Measurements from ENCODE around the gene TET3. TPM values are rescaled to one million over a fixed set of nuclear protein-coding genes. Genes with fewer than 3 reads are reported as not detected.

TET3 gene
- total and polyA plus RNA-seq, 9 of the 15 experiments (the other 6 are each of a cell fraction or from before 2014, with no cell fraction given): 0.35 to 16.3 (median 5.5) TPM

DNA sequence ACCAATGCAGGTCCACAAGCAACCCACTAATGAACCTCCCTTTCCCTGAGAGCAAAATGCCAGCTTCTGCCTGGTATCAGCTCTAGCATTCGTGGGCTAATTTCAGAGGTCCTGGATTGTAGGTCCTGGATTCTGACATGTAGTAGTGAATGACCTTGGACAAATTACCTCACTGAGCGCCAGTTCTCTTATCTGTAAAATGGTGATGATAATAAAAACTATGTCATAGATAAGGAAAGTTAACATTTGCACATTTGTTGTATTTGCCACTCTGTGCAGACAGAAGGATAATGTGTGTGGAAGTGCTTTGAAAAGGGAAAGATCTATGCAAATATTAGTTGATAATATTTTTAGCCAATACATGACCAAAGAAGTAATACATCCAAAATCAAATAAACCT is 4.1 kb upstream of the TET3 start (continued):
- TF ChIP-seq, protein P1, sequence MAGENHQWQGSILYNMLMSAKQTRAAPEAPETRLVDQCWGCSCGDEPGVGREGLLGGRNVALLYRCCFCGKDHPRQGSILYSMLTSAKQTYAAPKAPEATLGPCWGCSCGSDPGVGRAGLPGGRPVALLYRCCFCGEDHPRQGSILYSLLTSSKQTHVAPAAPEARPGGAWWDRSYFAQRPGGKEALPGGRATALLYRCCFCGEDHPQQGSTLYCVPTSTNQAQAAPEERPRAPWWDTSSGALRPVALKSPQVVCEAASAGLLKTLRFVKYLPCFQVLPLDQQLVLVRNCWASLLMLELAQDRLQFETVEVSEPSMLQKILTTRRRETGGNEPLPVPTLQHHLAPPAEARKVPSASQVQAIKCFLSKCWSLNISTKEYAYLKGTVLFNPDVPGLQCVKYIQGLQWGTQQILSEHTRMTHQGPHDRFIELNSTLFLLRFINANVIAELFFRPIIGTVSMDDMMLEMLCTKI (IDR thresholded peaks at IDR 0.05; ENCODE audit: partially characterized antibody): no peak
- TF ChIP-seq KDM4B (IDR thresholded peaks at IDR 0.05; ENCODE audit: borderline replicate concordance in 2 of 2, low read depth in 1 of 2) (0 out of 4 replicates have a peak, but pooled peaks of 1 of the 2 experiments have one; percentile 7), ZNF384 (IDR thresholded peaks at IDR 0.05; ENCODE audit: low read depth, low read length) (no peak), XRCC3 (IDR thresholded peaks at IDR 0.05) (no peak), FOXJ2 (tag; IDR thresholded peaks at IDR 0.05) (no peak), TCF3 (CRISPR knock-in tag; IDR thresholded peaks at IDR 0.05) (no peak), ESRRA (IDR thresholded peaks at IDR 0.05; ENCODE audit: borderline replicate concordance, low read depth) (peak; percentile 70; the same call in 1 of the 2 replicates)

DNA sequence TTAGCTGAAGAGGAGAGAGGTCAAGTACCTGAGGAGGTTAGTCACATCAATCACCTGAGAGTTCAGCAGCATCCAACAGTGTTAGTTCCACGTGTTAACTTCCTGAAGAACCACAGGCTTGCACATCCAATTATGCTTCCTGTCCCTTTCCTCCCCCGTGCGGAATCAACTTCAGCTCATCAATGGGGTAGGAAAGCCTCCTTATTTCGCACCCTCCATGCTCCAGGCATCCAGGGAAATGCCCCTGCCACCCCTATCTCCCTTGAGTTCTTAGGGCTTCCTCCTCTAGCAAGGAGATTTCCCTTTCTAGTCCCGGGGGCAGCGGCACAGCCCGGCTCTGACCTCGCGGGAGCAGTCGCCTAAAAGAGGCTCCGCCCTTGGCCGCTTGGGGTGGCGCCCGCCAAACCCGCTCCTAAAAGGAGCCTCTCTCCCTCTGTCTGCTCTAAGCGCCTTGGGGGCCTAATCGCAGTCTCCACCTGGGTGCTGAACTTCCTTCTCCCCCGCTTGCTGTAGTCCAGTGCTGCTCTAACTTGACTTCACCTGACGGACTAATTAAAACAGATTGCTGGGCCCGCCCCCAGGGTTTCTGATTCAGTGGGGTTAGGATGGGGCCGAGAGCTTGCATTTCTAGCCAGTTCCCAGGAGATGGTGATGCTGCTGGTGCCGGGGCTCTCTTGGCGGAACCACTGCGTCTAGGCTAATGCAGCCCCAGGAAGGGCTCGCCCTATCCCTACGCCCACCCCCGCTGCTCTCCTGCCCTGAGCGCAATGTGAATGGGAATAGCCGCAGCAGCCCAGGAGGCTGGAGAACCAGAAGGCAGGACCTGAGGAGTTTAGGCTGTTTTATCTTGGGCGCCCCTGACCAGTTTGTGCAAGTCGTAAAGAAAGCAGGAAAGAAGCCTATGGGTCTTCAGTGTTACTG is 3.4 kb upstream of the TET3 start:
- peak overlapping the region; percentile 98 for H3K4me2 ChIP-seq (ENCODE audit: insufficient read depth, low read length)
- H3K9ac ChIP-seq (ENCODE audit: insufficient read depth in 1 of 2, low read depth in 2 of 2, low read length in 2 of 2): peak overlapping the region; percentile 82 to 91
- intact Hi-C loops (cut with micrococcal nuclease) (loop anchor here (2.0 to 10.0 kb wide), 2 partner anchors 25 to 157 kb away; partner anchors contain the start of gene STAMBP), in situ Hi-C loops (cut with MboI) (no loop called here)
- peak; percentile 89 for ATAC-seq
- peaks cover 34% of the 10 kb centered on the region for H3K79me2 ChIP-seq (ENCODE audit: control insufficient read depth, insufficient read depth, low read length)
- 9% methylated on average over 28 of the region's 31 CpGs for WGBS (ENCODE audit: insufficient coverage, low coverage, missing lambda C conversion rate)
- peak; percentile 79 to 90 (median 82) for DNase-seq (ENCODE audit: extremely low read depth in 1 of 4, low spot score in 3 of 4)
- no TSS peak for BruUV-seq (replicated peaks)
- FAIRE-seq: peak; percentile 83
- no peaks in the 10 kb centered on the region for H3K9me1 ChIP-seq (ENCODE audit: control insufficient read depth, insufficient read depth, low read length)
- POLR2A ChIA-PET: interaction anchor here (0.9 to 1.9 kb wide), 5 partner anchors 9 to 65 kb away, joined by 3 to 9 read pairs (median 4); no protein-coding TSS in a partner anchor
- H3K4me1 ChIP-seq (replicated peaks in 1 of 2; ENCODE audit: control insufficient read depth in 2 of 2, insufficient read depth in 2 of 2, low read length in 2 of 2): peaks cover 50 to 54% of the 10 kb centered on the region in 2 experiments
- peaks cover 4% of the 10 kb centered on the region; the same call in 2 of the 3 replicates for H3K36me3 ChIP-seq (ENCODE audit: control insufficient read depth, insufficient read depth, low read length)
- peak overlapping the region; percentile 98 for H2AFZ ChIP-seq (ENCODE audit: low read depth, low read length)
- CTCF ChIA-PET (ENCODE audit: low intra/inter-chr PET ratio): no interaction called here
- H3K9me3 ChIP-seq (replicated peaks; ENCODE audit: control insufficient read depth, insufficient read depth, low read depth, low read length): no peaks in the 10 kb centered on the region
- no peaks in the 10 kb centered on the region for H3K27me3 ChIP-seq (ENCODE audit: control insufficient read depth in 2 of 2, insufficient read depth in 2 of 2, low read length in 2 of 2)
- peak overlapping the region; percentile 50 for H3K4me3 ChIP-seq
- no peaks in the 10 kb centered on the region for H4K20me1 ChIP-seq (replicated peaks; ENCODE audit: control insufficient read depth, insufficient read depth, low read length)
- H3K27ac ChIP-seq (ENCODE audit: extremely low read depth, low read depth, low read length): peak overlapping the region; percentile 74
- TF ChIP-seq ZNF3 (CRISPR knock-in tag; IDR thresholded peaks at IDR 0.05): no peak
- TF ChIP-seq, protein P2, sequence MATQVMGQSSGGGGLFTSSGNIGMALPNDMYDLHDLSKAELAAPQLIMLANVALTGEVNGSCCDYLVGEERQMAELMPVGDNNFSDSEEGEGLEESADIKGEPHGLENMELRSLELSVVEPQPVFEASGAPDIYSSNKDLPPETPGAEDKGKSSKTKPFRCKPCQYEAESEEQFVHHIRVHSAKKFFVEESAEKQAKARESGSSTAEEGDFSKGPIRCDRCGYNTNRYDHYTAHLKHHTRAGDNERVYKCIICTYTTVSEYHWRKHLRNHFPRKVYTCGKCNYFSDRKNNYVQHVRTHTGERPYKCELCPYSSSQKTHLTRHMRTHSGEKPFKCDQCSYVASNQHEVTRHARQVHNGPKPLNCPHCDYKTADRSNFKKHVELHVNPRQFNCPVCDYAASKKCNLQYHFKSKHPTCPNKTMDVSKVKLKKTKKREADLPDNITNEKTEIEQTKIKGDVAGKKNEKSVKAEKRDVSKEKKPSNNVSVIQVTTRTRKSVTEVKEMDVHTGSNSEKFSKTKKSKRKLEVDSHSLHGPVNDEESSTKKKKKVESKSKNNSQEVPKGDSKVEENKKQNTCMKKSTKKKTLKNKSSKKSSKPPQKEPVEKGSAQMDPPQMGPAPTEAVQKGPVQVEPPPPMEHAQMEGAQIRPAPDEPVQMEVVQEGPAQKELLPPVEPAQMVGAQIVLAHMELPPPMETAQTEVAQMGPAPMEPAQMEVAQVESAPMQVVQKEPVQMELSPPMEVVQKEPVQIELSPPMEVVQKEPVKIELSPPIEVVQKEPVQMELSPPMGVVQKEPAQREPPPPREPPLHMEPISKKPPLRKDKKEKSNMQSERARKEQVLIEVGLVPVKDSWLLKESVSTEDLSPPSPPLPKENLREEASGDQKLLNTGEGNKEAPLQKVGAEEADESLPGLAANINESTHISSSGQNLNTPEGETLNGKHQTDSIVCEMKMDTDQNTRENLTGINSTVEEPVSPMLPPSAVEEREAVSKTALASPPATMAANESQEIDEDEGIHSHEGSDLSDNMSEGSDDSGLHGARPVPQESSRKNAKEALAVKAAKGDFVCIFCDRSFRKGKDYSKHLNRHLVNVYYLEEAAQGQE (IDR thresholded peaks at IDR 0.05; ENCODE audit: borderline replicate concordance): 0 out of 2 replicates have a peak, but pooled peaks have one; percentile 12
- TF ChIP-seq, protein P2 (CRISPR knock-in tag; IDR thresholded peaks at IDR 0.05; ENCODE audit: low read depth): no peak

Measured in K562 (cell line).